ENCODE results near the gene EFR3B. TPM values are rescaled to one million over a fixed set of nuclear protein-coding genes. Genes with fewer than 3 reads are reported as not detected.
"Not testable (repeated sequence)": the region's sequence is repeated elsewhere in the genome, so short reads cannot be mapped to it uniquely, and the experiment has no call there.

EFR3B gene
- total RNA-seq, 1 experiment from 2014 or later, result 8.9 TPM

- Mint-ChIP-seq H3K36me3 (no peaks in the 10 kb centered on the region), H3K4me1 (peaks cover 13% of the 10 kb centered on the region), H3K27ac (no peak overlapping the region), H3K9me3 (no peaks in the 10 kb centered on the region), H3K27me3 (ENCODE audit: low read depth) (peaks cover 14% of the 10 kb centered on the region), H3K4me3 (no peak overlapping the region)
- TF ChIP-seq ZNF263 (CRISPR knock-in tag; IDR thresholded peaks at IDR 0.05; ENCODE audit: low read depth) (peak; percentile 80; the same call in 1 of the 2 replicates), CTCF (IDR thresholded peaks at IDR 0.05) (no peak), SMAD4 (CRISPR knock-in tag; IDR thresholded peaks at IDR 0.05) (no peak), FOXP1 (CRISPR knock-in tag; IDR thresholded peaks at IDR 0.05; ENCODE audit: borderline replicate concordance) (peak; percentile 17; the same call in 1 of the 2 replicates), ATF1 (CRISPR knock-in tag; IDR thresholded peaks at IDR 0.05) (no peak), ZNF396 (CRISPR knock-in tag; IDR thresholded peaks at IDR 0.05; ENCODE audit: borderline replicate concordance) (no peak), NFATC4 (CRISPR knock-in tag; IDR thresholded peaks at IDR 0.05) (no peak), USF1 (CRISPR knock-in tag; IDR thresholded peaks at IDR 0.05) (no peak), NFE2L1 (CRISPR knock-in tag; IDR thresholded peaks at IDR 0.05) (no peak), ZNF532 (CRISPR knock-in tag; IDR thresholded peaks at IDR 0.05; ENCODE audit: borderline replicate concordance) (no peak), ZNF121 (CRISPR knock-in tag; IDR thresholded peaks at IDR 0.05) (no peak), OVOL2 (CRISPR knock-in tag; IDR thresholded peaks at IDR 0.05; ENCODE audit: borderline replicate concordance) (no peak), MAX (CRISPR knock-in tag; IDR thresholded peaks at IDR 0.05) (0 out of 2 replicates have a peak, but pooled peaks have one; percentile 5)
- DNase-seq (ENCODE audit: low spot score), result peak; percentile 43
- ChIA-PET CTCF (interaction anchor here (0.6 to 1.9 kb wide), 2 partner anchors 32 to 186 kb away, joined by 3 to 8 read pairs; no protein-coding TSS in a partner anchor), POLR2A (no interaction called here)
- peak; percentile 56 for ATAC-seq
Measured at GRCh38 chr2:25161055-25161781, 119.3 kb downstream of the EFR3B start.

- CTCF ChIA-PET, H3K4me3 Mint-ChIP-seq, POLR2A ChIA-PET: not testable (repeated sequence)
Measured at GRCh38 chr2:25162061-25162460, 120.2 kb downstream of the EFR3B start.

GRCh38 chr2:25164561-25164960, 122.7 kb downstream of the EFR3B start:
- Mint-ChIP-seq H3K36me3 (no peaks in the 10 kb centered on the region), H3K4me1 (peaks cover 22% of the 10 kb centered on the region), H3K9me3 (no peaks in the 10 kb centered on the region), H3K27me3 (ENCODE audit: low read depth) (peaks cover 48% of the 10 kb centered on the region), H3K4me3 (no peak overlapping the region), H3K27ac (no peak overlapping the region)
- TF ChIP-seq CREB1 (CRISPR knock-in tag; IDR thresholded peaks at IDR 0.05) (no peak), ZBTB21 (CRISPR knock-in tag; IDR thresholded peaks at IDR 0.05; ENCODE audit: borderline replicate concordance) (no peak), TEAD4 (CRISPR knock-in tag; IDR thresholded peaks at IDR 0.05) (no peak), PREB (CRISPR knock-in tag; IDR thresholded peaks at IDR 0.05; ENCODE audit: borderline replicate concordance) (no peak), ZNF121 (CRISPR knock-in tag; IDR thresholded peaks at IDR 0.05) (no peak)
- DNase-seq (ENCODE audit: low spot score) (no peak), ATAC-seq (no peak)
- ChIA-PET CTCF (interaction anchor here (1.0 to 2.3 kb wide), 3 partner anchors 32 to 191 kb away, joined by 3 to 63 read pairs (median 22); no protein-coding TSS in a partner anchor), POLR2A (no interaction called here)

More at GRCh38 chr2:25162061-25162460, 120.2 kb downstream of the EFR3B start:
- H3K4me1 Mint-ChIP-seq, result peaks cover 13% of the 10 kb centered on the region
- ATAC-seq; H3K36me3 Mint-ChIP-seq; DNase-seq (ENCODE audit: low spot score); H3K27ac Mint-ChIP-seq; H3K9me3 Mint-ChIP-seq: not testable (repeated sequence)
- H3K27me3 Mint-ChIP-seq (ENCODE audit: low read depth), result peaks cover 23% of the 10 kb centered on the region

Data from WTC11 (cell line).